Nephron progenitor cell (in vitro differentiated cells): ENCODE results near the gene SLC8A1.

Experiments used
- DNase-seq: peaks from one replicate; pipeline ENCODE4 v3.0.0; 2021
- H3K27ac Mint-ChIP-seq: 2 replicates; pipeline ENCODE4 v1.8.0; 2021; ENCODE audit warnings: mild to moderate bottlenecking, moderate library complexity, mixed read lengths
- H3K27me3 Mint-ChIP-seq: 2 replicates; pipeline ENCODE4 v1.8.0; 2021; ENCODE audit warnings: mild to moderate bottlenecking, low read depth, mixed read lengths; ENCODE audit not compliant: poor library complexity
- H3K36me3 Mint-ChIP-seq: 2 replicates; pipeline ENCODE4 v1.8.0; 2021; ENCODE audit warnings: low read depth, mixed read lengths
- H3K4me1 Mint-ChIP-seq: 2 replicates; pipeline ENCODE4 v1.8.0; 2021; ENCODE audit warnings: mixed read lengths
- H3K4me3 Mint-ChIP-seq: 2 replicates; pipeline ENCODE4 v1.8.0; 2021; ENCODE audit warnings: mild to moderate bottlenecking, moderate library complexity, mixed read lengths
- H3K9me3 Mint-ChIP-seq: 2 replicates; pipeline ENCODE4 v1.8.0; 2021; ENCODE audit warnings: mild to moderate bottlenecking, moderate library complexity, mixed read lengths
- TF ChIP-seq, protein P1 (sequence below): fragments of 200-600 bp; sonication (generic); IDR thresholded peaks from 2 replicates; pipeline ENCODE4 v1.5.0; 2021; ENCODE audit warnings: antibody characterized with exemption

Gene SLC8A1

DNA sequence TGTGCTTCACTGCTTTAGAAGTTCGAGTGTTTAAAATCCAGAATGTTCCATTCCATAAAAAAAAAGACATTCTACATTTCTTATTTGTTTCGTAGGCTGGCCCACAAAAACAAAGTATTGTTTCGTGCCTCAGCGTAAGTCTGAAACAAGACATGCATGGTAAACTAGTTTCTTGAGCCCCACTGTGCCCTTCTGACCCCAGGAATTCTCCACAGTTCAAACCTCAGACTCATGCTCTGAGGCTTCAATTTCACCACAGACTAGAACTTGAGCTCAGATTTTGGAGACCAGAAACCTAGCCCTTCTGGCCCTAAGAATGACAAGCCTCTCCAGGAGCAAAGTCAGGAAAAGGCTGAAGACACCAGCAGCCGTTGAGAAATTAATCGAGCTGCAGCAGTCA, 151.5 kb downstream of the SLC8A1 start:
- H3K4me1 Mint-ChIP-seq: peaks cover 23% of the 10 kb centered on the region
- H3K36me3 Mint-ChIP-seq: no peaks in the 10 kb centered on the region
- DNase-seq: no peak
- H3K27ac Mint-ChIP-seq: peak overlapping the region; percentile 70
- H3K27me3 Mint-ChIP-seq: peaks cover 3% of the 10 kb centered on the region
- H3K4me3 Mint-ChIP-seq: no peak overlapping the region
- no peaks in the 10 kb centered on the region for H3K9me3 Mint-ChIP-seq
- TF ChIP-seq, protein P1, sequence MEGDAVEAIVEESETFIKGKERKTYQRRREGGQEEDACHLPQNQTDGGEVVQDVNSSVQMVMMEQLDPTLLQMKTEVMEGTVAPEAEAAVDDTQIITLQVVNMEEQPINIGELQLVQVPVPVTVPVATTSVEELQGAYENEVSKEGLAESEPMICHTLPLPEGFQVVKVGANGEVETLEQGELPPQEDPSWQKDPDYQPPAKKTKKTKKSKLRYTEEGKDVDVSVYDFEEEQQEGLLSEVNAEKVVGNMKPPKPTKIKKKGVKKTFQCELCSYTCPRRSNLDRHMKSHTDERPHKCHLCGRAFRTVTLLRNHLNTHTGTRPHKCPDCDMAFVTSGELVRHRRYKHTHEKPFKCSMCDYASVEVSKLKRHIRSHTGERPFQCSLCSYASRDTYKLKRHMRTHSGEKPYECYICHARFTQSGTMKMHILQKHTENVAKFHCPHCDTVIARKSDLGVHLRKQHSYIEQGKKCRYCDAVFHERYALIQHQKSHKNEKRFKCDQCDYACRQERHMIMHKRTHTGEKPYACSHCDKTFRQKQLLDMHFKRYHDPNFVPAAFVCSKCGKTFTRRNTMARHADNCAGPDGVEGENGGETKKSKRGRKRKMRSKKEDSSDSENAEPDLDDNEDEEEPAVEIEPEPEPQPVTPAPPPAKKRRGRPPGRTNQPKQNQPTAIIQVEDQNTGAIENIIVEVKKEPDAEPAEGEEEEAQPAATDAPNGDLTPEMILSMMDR: no peak

DNA sequence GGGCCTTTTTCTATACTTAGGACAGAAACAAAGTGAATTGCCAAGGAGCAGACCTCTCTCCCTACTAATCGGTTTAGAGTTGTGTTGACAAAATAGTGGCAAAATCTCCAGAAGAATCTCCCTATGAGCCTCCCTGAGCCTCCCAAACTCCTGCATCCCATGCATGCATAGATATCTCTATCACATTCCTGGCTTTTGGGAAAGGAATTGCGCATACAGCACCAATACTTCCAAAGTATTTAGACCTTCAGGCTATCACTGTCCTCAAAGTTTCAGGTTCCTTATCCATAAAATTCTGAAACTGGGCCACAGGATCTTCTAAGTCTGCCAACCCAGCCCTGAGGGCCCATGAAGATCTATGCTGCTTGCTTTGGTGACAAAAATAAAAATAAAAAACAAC, 152.1 kb downstream of the SLC8A1 start:
- no peak for DNase-seq
- Mint-ChIP-seq H3K27ac (no peak overlapping the region), H3K36me3 (no peaks in the 10 kb centered on the region), H3K9me3 (no peaks in the 10 kb centered on the region), H3K4me1 (peaks cover 23% of the 10 kb centered on the region), H3K27me3 (peaks cover 3% of the 10 kb centered on the region), H3K4me3 (no peak overlapping the region)
- TF ChIP-seq, protein P1: no peak

DNA sequence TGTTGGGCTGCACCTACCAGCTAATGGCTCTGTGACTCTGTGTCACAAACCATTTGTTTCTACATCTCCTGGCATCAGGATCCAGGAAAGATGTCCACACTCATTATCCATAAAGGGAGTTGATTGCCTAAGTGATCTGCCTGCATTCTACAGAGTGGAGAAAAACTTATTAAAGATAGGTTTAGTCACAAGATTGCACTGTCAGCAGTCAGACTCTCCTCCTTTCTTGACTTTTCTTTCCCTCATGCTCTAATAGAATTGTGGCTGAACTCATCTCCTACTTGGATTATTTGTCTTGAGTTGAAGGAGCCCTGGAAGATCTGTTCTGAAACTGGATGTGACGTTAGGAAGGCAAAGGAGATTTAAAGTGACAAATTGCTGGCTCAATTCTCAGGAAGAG, 152.7 kb downstream of the SLC8A1 start:
- no peaks in the 10 kb centered on the region for H3K9me3 Mint-ChIP-seq
- H3K4me3 Mint-ChIP-seq: no peak overlapping the region
- DNase-seq: no peak
- H3K36me3 Mint-ChIP-seq: no peaks in the 10 kb centered on the region
- H3K4me1 Mint-ChIP-seq: peaks cover 17% of the 10 kb centered on the region
- no peak overlapping the region for H3K27ac Mint-ChIP-seq
- TF ChIP-seq, protein P1: no peak
- H3K27me3 Mint-ChIP-seq: peaks cover 3% of the 10 kb centered on the region

DNA sequence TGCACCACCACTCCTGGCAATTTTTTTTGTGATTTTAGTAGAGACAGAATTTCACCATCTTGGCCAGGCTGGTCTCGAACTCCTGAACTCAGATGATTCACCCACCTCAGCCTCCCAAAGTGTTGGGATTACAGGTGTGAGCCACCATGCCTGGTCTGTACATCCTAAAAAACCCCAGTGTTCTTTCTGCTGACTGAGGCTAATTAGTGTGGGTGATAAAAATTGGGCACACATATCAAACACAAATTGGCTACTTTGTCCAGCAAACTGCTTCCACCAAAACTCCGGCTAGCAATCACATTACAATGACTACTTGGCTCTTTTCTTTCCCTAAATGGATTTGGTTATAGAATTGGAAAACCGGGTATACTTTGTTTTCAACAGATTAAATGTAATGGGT, 153.9 kb downstream of the SLC8A1 start:
- H3K9me3 Mint-ChIP-seq: no peaks in the 10 kb centered on the region
- H3K36me3 Mint-ChIP-seq: no peaks in the 10 kb centered on the region
- H3K4me1 Mint-ChIP-seq: peaks cover 10% of the 10 kb centered on the region
- no peak overlapping the region for H3K4me3 Mint-ChIP-seq
- TF ChIP-seq, protein P1: no peak
- H3K27me3 Mint-ChIP-seq: peaks cover 2% of the 10 kb centered on the region
- no peak overlapping the region for H3K27ac Mint-ChIP-seq
- DNase-seq: no peak

DNA sequence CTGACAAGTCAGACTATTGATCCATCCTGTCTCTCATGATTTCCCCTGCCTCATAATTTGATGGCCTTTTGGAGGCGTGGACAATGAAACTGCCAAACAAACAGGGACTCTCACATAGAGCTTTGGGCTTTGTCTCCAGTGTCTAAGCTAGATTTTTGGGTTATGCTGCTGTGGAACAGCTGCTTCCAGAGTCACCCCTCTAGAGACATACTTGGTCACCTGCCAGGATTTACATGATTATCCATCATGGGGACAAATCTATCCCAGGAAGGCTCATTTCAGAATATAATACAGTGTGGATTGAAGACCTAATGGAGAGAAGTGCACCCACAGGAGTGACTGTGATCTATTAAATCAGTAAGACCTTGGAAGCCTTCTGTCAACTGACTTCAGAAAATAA, 159.6 kb downstream of the SLC8A1 start:
- DNase-seq: no peak
- Mint-ChIP-seq H3K4me3 (no peak overlapping the region), H3K27ac (no peak overlapping the region), H3K27me3 (peaks cover 17% of the 10 kb centered on the region), H3K4me1 (no peaks in the 10 kb centered on the region), H3K36me3 (no peaks in the 10 kb centered on the region), H3K9me3 (no peaks in the 10 kb centered on the region)
- TF ChIP-seq, protein P1: no peak

DNA sequence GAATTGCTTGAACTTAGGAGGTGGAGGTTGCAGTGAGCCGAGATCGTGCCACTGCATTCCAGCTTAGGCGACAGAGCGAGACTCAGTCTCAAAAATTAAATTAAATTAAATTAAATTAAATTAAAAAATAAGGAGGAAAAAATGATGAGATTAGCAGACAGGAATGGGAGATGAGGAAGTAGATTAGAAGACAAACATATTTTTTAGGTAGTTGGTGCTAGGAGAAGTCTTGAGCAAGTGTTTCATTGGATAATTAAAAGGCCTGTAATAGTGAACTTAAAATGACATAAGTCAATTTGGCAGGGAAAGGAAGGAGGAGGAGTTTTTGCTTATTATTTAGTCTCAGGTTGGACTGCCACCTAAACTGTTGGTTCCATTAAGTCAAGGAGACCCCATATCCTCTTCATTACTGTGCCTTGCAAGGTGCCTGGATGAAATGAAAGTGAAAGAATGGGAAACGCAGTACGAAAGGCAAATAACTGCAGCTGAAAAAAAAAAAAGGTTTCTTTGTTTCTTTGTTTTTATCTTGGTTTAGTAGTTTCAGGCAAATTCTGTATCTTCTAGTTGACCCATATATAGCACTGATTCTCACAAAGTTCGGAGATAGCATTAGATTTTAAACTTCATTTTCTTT, 162.0 kb downstream of the SLC8A1 start:
- no peak for DNase-seq
- Mint-ChIP-seq H3K27ac (no peak overlapping the region), H3K9me3 (no peaks in the 10 kb centered on the region), H3K27me3 (peaks cover 17% of the 10 kb centered on the region), H3K4me3 (no peak overlapping the region), H3K4me1 (no peaks in the 10 kb centered on the region), H3K36me3 (no peaks in the 10 kb centered on the region)
- TF ChIP-seq, protein P1: no peak
